ENCODE measurements around the gene CSRNP2.
"Not testable (repeated sequence)": the region's sequence is repeated elsewhere in the genome, so short reads cannot be mapped to it uniquely, and the experiment has no call there.

Gene CSRNP2

GRCh38 chr12:51083126-51083833 is at the start of gene CSRNP2:
TSS of gene CSRNP2 (minus strand) at chr12:51083596. CDS start at chr12:51076561, 7,035 bp downstream.
- peak; percentile 85 for DNase-seq

GRCh38 chr12:51132693-51133092 is 49.3 kb upstream of the CSRNP2 start:
- no peak for DNase-seq

- no peak for DNase-seq
Observed at GRCh38 chr12:51131745-51132521, 48.5 kb upstream of the CSRNP2 start.

- no peak for DNase-seq
Observed at GRCh38 chr12:51128919-51129318, 45.5 kb upstream of the CSRNP2 start.

GRCh38 chr12:51127050-51127729 is 43.8 kb upstream of the CSRNP2 start:
- DNase-seq, result no peak

GRCh38 chr12:51126297-51126696 is 42.9 kb upstream of the CSRNP2 start:
- DNase-seq, result no peak

- DNase-seq, result no peak
Observed at GRCh38 chr12:51124504-51124903, 41.1 kb upstream of the CSRNP2 start.

- DNase-seq, result no peak
Observed at GRCh38 chr12:51122844-51123243, 39.4 kb upstream of the CSRNP2 start.

- no peak for DNase-seq
Observed at GRCh38 chr12:51118706-51119105, 35.3 kb upstream of the CSRNP2 start.

GRCh38 chr12:51115533-51115932 is 32.1 kb upstream of the CSRNP2 start:
- no peak for DNase-seq

GRCh38 chr12:51108136-51108535 is 24.7 kb upstream of the CSRNP2 start:
- no peak for DNase-seq

GRCh38 chr12:51103977-51104376 is 20.6 kb upstream of the CSRNP2 start:
- DNase-seq, result no peak

- DNase-seq, result no peak
Observed at GRCh38 chr12:51098611-51099010, 15.2 kb upstream of the CSRNP2 start.

GRCh38 chr12:51090705-51091229 is 7.4 kb upstream of the CSRNP2 start:
- no peak for DNase-seq

GRCh38 chr12:51087818-51088217 is 4.4 kb upstream of the CSRNP2 start:
- DNase-seq, result no peak

GRCh38 chr12:51086933-51087332 is 3.5 kb upstream of the CSRNP2 start:
- DNase-seq, result no peak

GRCh38 chr12:51085757-51086156 is 2.4 kb upstream of the CSRNP2 start:
- DNase-seq, result no peak

GRCh38 chr12:51082561-51083125 is 753 bp downstream of the CSRNP2 start:
- DNase-seq, result peak; percentile 3

GRCh38 chr12:51081421-51081820 is 2.0 kb downstream of the CSRNP2 start:
- no peak for DNase-seq

- DNase-seq, result no peak
Observed at GRCh38 chr12:51080136-51080535, 3.3 kb downstream of the CSRNP2 start.

- not testable (repeated sequence) for DNase-seq
Observed at GRCh38 chr12:51078866-51079265, 4.5 kb downstream of the CSRNP2 start.

- not testable (repeated sequence) for DNase-seq
Observed at GRCh38 chr12:51078346-51078745, 5.0 kb downstream of the CSRNP2 start.

GRCh38 chr12:51077930-51078329 is 5.5 kb downstream of the CSRNP2 start:
- no peak for DNase-seq

Measured in NCI-H1694 treated with DMSO at 0.1 percent for 48 hours (cell line).